H9 (cell line): ENCODE measurements around the gene PLD1. TPM values are rescaled to one million over a fixed set of nuclear protein-coding genes. Genes with fewer than 3 reads are reported as not detected.

ENCODE experiments used
- DNase-seq: peaks from one replicate; pipeline ENCODE4 v3.0.0-alpha.2; 2017
- H2AFZ ChIP-seq: one replicate; pipeline ENCODE4 v1.6.1; 2013; ENCODE audit warnings: mild to moderate bottlenecking, low read length, control low read depth, moderate library complexity
- H2AK5ac ChIP-seq: 2 replicates; pipeline ENCODE4 v1.6.1; 2013; ENCODE audit warnings: low read length, control low read depth, mixed read lengths; ENCODE audit not compliant: insufficient read length
- H2BK120ac ChIP-seq: one replicate; pipeline ENCODE4 v1.6.1; 2013; ENCODE audit warnings: low read depth, mild to moderate bottlenecking, low read length, control low read depth, inconsistent platforms; ENCODE audit not compliant: poor library complexity, severe bottlenecking
- H2BK12ac ChIP-seq: 2 replicates; pipeline ENCODE4 v1.6.1; 2013; ENCODE audit warnings: low read length, control low read depth, mixed read lengths, low read depth; ENCODE audit not compliant: insufficient read length
- H2BK15ac ChIP-seq: 2 replicates; pipeline ENCODE4 v1.6.1; 2013; ENCODE audit warnings: low read depth, low read length, control low read depth
- H2BK20ac ChIP-seq: one replicate; pipeline ENCODE4 v1.6.1; 2013; ENCODE audit warnings: low read depth, mild to moderate bottlenecking, low read length, control low read depth, inconsistent platforms; ENCODE audit not compliant: poor library complexity, severe bottlenecking
- H2BK5ac ChIP-seq: 2 replicates; pipeline ENCODE4 v1.6.1; 2013; ENCODE audit warnings: low read length, control low read depth, mixed read lengths; ENCODE audit not compliant: insufficient read length
- H3K14ac ChIP-seq: 2 replicates; pipeline ENCODE4 v1.6.1; 2013; ENCODE audit warnings: low read length, control low read depth; ENCODE audit not compliant: insufficient read depth
- H3K18ac ChIP-seq: 2 replicates; pipeline ENCODE4 v1.6.1; 2013; ENCODE audit warnings: low read depth, mild to moderate bottlenecking, mixed read lengths, low read length, control low read depth; ENCODE audit not compliant: insufficient read length
- H3K23ac ChIP-seq: 2 replicates; pipeline ENCODE4 v1.6.1; 2013; ENCODE audit warnings: low read length, control low read depth, mixed read lengths, low read depth; ENCODE audit not compliant: insufficient read length
- H3K23me2 ChIP-seq: 2 replicates; pipeline ENCODE4 v1.6.1; 2013; ENCODE audit warnings: low read depth, mild to moderate bottlenecking, mixed read lengths, low read length, control low read depth; ENCODE audit not compliant: insufficient read length, poor library complexity, severe bottlenecking
- H3K27ac ChIP-seq: 2 replicates; pipeline ENCODE4 v1.5.1; 2013; ENCODE audit warnings: low read length, control low read depth, mixed read lengths, low read depth; ENCODE audit not compliant: insufficient read length
- H3K27me3 ChIP-seq: 2 replicates; pipeline ENCODE4 v1.6.1; 2013; ENCODE audit warnings: low read length, control low read depth, inconsistent platforms; ENCODE audit not compliant: insufficient read depth
- H3K4ac ChIP-seq: 2 replicates; pipeline ENCODE4 v1.6.1; 2013; ENCODE audit warnings: low read depth, mild to moderate bottlenecking, control low read depth, inconsistent platforms, low read length, moderate library complexity
- H3K4me1 ChIP-seq: 2 replicates; pipeline ENCODE4 v1.6.1; 2013; ENCODE audit warnings: low read length, control low read depth, inconsistent platforms; ENCODE audit not compliant: insufficient read depth
- H3K4me2 ChIP-seq: 2 replicates; pipeline ENCODE4 v1.6.1; 2013; ENCODE audit warnings: low read length, control low read depth, mixed read lengths; ENCODE audit not compliant: insufficient read length, insufficient read depth
- H3K56ac ChIP-seq: 2 replicates; pipeline ENCODE4 v1.6.1; 2013; ENCODE audit warnings: low read depth, mild to moderate bottlenecking, mixed read lengths, low read length, control low read depth; ENCODE audit not compliant: insufficient read length
- H3K79me1 ChIP-seq: 2 replicates; pipeline ENCODE4 v1.6.1; 2013; ENCODE audit warnings: low read depth, mild to moderate bottlenecking, moderate library complexity, low read length, control low read depth, inconsistent platforms; ENCODE audit not compliant: insufficient read depth, poor library complexity, severe bottlenecking
- H3K79me2 ChIP-seq: 2 replicates; pipeline ENCODE4 v1.6.1; 2013; ENCODE audit warnings: low read length, control low read depth, inconsistent platforms; ENCODE audit not compliant: insufficient read depth
- H3K9ac ChIP-seq: 2 replicates; pipeline ENCODE4 v1.6.1; 2013; ENCODE audit warnings: low read length, control low read depth, mixed read lengths; ENCODE audit not compliant: insufficient read length; ENCODE audit errors: extremely low read depth
- H3K9me3 ChIP-seq: one replicate; pipeline ENCODE4 v1.6.1; 2013; ENCODE audit warnings: low read depth, low read length, inconsistent platforms; ENCODE audit not compliant: control insufficient read depth
- H3T11ph ChIP-seq: one replicate; pipeline ENCODE4 v1.6.1; 2013; ENCODE audit warnings: mild to moderate bottlenecking, low read length, control low read depth, inconsistent platforms
- H4K20me1 ChIP-seq: one replicate; pipeline ENCODE4 v1.6.1; 2013; ENCODE audit not compliant: control insufficient read depth, insufficient read length, insufficient read depth
- H4K5ac ChIP-seq: 2 replicates; pipeline ENCODE4 v1.6.1; 2013; ENCODE audit warnings: low read depth, mild to moderate bottlenecking, mixed read lengths, low read length, control low read depth; ENCODE audit not compliant: insufficient read length
- H4K8ac ChIP-seq: replicated peaks from 2 replicates; pipeline ENCODE4 v1.6.1; 2013; ENCODE audit warnings: low read length, control low read depth, mixed read lengths, low read depth; ENCODE audit not compliant: insufficient read length
- H4K91ac ChIP-seq: 2 replicates; pipeline ENCODE4 v1.6.1; 2013; ENCODE audit warnings: low read depth, mild to moderate bottlenecking, moderate library complexity, mixed read lengths, low read length, control low read depth; ENCODE audit not compliant: insufficient read length
- H3K27ac Mint-ChIP-seq, 3 experiments: 2 replicates in 2 of 3; 3 replicates in 1 of 3; pipeline ENCODE4 v1.8.0; 2020 to 2021; ENCODE audit warnings: mixed read lengths in 3 of 3, mild to moderate bottlenecking in 1 of 3, moderate library complexity in 1 of 3
- H3K27me3 Mint-ChIP-seq: 2 replicates; pipeline ENCODE4 v1.8.0; 2021; ENCODE audit warnings: low read depth, mild to moderate bottlenecking, moderate library complexity, mixed read lengths
- H3K36me3 Mint-ChIP-seq, 3 experiments: 2 replicates in 2 of 3; 3 replicates in 1 of 3; pipeline ENCODE4 v1.8.0; 2020 to 2021; ENCODE audit warnings: low read depth in 3 of 3, mixed read lengths in 3 of 3; ENCODE audit not compliant: insufficient read depth in 1 of 3
- H3K4me1 Mint-ChIP-seq, 2 experiments: 2 replicates each; pipeline ENCODE4 v1.8.0; 2020; ENCODE audit warnings: mixed read lengths in 2 of 2
- H3K4me3 Mint-ChIP-seq, 2 experiments: 2 replicates in 1 of 2; 3 replicates in 1 of 2; pipeline ENCODE4 v1.8.0; 2020 to 2021; ENCODE audit warnings: mild to moderate bottlenecking in 2 of 2, mixed read lengths in 2 of 2, moderate library complexity in 1 of 2
- H3K9me3 Mint-ChIP-seq, 2 experiments: 2 replicates in 1 of 2; 3 replicates in 1 of 2; pipeline ENCODE4 v1.8.0; 2020; ENCODE audit warnings: mild to moderate bottlenecking in 2 of 2, mixed read lengths in 2 of 2, moderate library complexity in 1 of 2
- WGBS: extraction: QIAGEN DNeasy Blood & Tissue Kit; methylation state at CpG from one replicate; pipeline ENCODE4 v1.1.7; 2013; ENCODE audit warnings: missing lambda C conversion rate, low lambda C conversion rate, mixed read lengths; ENCODE audit not compliant: insufficient read length; ENCODE audit errors: extremely low coverage; 5-methylcytosine and 5-hydroxymethylcytosine counted together
- total RNA-seq: library from RNA; stranded (reverse); gene quantifications from 2 replicates; pipeline ENCODE4 v1.2.1, GENCODE V29; 2021
- TF ChIP-seq, protein P1 (sequence below): fragments of 200-600 bp; sonication (generic); conservative IDR thresholded peaks from 3 replicates; pipeline ENCODE4 v1.8.0; 2021; ENCODE audit warnings: antibody characterized with exemption, mild to moderate bottlenecking

PLD1 gene
- total RNA-seq, 1 experiment from 2014 or later: 1.8 TPM

DNA sequence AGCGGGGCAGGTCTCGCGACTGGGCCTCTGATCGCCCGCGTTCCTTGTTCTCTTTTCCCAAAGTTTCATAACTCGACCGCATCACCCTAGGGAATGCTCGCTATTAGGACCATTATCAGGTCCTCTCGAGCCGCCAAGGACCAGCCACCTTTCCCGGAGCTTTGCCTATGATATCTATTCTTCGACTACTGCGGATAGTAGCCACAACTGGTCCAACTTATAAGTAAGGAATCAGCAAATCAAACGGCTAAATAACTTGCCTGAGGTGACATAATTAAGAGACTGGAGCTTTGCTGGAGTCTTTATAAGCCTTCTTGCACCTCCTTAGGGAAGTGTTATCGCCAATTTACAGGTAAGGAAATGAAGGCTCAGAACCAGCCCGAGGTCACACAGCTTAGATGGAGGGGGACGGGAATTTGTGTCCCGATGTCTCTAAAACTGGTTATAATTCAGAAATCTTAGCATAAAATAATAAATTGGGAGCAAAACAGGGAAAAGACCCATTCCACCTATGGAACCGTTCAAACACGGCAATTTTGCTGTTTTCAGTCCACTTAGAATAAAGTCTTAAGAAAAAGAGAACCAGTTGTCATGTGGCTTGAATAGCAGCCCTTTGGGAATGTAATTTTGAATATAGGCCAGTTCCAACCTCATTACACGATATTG is 479 bp upstream of the PLD1 start:
- H3K4me2 ChIP-seq: peak overlapping the region; percentile 54
- no peaks in the 10 kb centered on the region for H4K20me1 ChIP-seq
- H4K91ac ChIP-seq: no peak overlapping the region
- no peak overlapping the region for H4K8ac ChIP-seq
- H3K79me1 ChIP-seq: no peaks in the 10 kb centered on the region
- TF ChIP-seq, protein P1, sequence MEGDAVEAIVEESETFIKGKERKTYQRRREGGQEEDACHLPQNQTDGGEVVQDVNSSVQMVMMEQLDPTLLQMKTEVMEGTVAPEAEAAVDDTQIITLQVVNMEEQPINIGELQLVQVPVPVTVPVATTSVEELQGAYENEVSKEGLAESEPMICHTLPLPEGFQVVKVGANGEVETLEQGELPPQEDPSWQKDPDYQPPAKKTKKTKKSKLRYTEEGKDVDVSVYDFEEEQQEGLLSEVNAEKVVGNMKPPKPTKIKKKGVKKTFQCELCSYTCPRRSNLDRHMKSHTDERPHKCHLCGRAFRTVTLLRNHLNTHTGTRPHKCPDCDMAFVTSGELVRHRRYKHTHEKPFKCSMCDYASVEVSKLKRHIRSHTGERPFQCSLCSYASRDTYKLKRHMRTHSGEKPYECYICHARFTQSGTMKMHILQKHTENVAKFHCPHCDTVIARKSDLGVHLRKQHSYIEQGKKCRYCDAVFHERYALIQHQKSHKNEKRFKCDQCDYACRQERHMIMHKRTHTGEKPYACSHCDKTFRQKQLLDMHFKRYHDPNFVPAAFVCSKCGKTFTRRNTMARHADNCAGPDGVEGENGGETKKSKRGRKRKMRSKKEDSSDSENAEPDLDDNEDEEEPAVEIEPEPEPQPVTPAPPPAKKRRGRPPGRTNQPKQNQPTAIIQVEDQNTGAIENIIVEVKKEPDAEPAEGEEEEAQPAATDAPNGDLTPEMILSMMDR: no peak
- peaks cover 13% of the 10 kb centered on the region for H3K23me2 ChIP-seq
- H3K9ac ChIP-seq: no peak overlapping the region
- no peak overlapping the region for H2AK5ac ChIP-seq
- no peak overlapping the region for H2BK15ac ChIP-seq
- no peak overlapping the region for H3T11ph ChIP-seq
- Mint-ChIP-seq H3K4me1 (peaks cover 8 to 10% of the 10 kb centered on the region in 2 experiments; a peak in 3 of 4 replicates), H3K27ac (no peak overlapping the region), H3K9me3 (no peaks in the 10 kb centered on the region), H3K36me3 (no peaks in the 10 kb centered on the region), H3K4me3 (peak overlapping the region; percentile 71 to 85), H3K27me3 (peaks cover 37% of the 10 kb centered on the region)
- no CpG with 5 or more reads among the region's 22 CpGs for WGBS
- no peaks in the 10 kb centered on the region for H3K4me1 ChIP-seq
- no peak overlapping the region for H2BK20ac ChIP-seq
- H3K23ac ChIP-seq: no peak overlapping the region
- no peak overlapping the region for H3K27ac ChIP-seq
- no peak overlapping the region for H3K56ac ChIP-seq
- no peak overlapping the region for H2BK12ac ChIP-seq
- no peaks in the 10 kb centered on the region for H3K9me3 ChIP-seq
- no peak overlapping the region for H3K4ac ChIP-seq
- H3K27me3 ChIP-seq: peaks cover 12% of the 10 kb centered on the region; the same call in 1 of the 2 replicates
- no peaks in the 10 kb centered on the region for H3K79me2 ChIP-seq
- no peak overlapping the region for H3K18ac ChIP-seq
- DNase-seq: no peak
- peak overlapping the region; percentile 71 for H2AFZ ChIP-seq
- H2BK5ac ChIP-seq: no peak overlapping the region
- no peak overlapping the region for H3K14ac ChIP-seq
- H4K5ac ChIP-seq: no peak overlapping the region
- peak overlapping the region; percentile 62 for H2BK120ac ChIP-seq
